HEK293T (cell line): Measurements from ENCODE around the gene SMCO2.

ENCODE experiments used
- CTCF ChIA-PET: fragments of 350-600 bp; formaldehyde crosslinking; extraction: SDS; loops from one replicate; lab custom pipeline; 2021; ENCODE audit warnings: antibody characterized with exemption, inconsistent platforms; lab: Yijun Ruan, JAX
- POLR2A ChIA-PET: fragments of 350-600 bp; formaldehyde crosslinking; extraction: SDS; loops from one replicate; lab custom pipeline; 2020; ENCODE audit warnings: antibody characterized with exemption, inconsistent platforms; lab: Yijun Ruan, JAX
- DNase-seq: peaks from one replicate; pipeline ENCODE4 v3.0.0; 2012; ENCODE audit warnings: mixed read lengths; ENCODE audit errors: extremely low spot score
- ARNT ChIP-seq: fragments of 450-650 bp; IDR thresholded peaks from 2 replicates; pipeline ENCODE4 v1.6.1; 2017; ENCODE audit warnings: mild to moderate bottlenecking
- BHLHE40 ChIP-seq: fragments of 450-650 bp; IDR thresholded peaks from 2 replicates; pipeline ENCODE4 v1.6.1; 2016; ENCODE audit warnings: mild to moderate bottlenecking, moderate library complexity, borderline replicate concordance
- CTBP1 ChIP-seq: fragments of 450-650 bp; IDR thresholded peaks from 2 replicates; pipeline ENCODE4 v1.6.1; 2016; ENCODE audit warnings: borderline replicate concordance
- ELF4 ChIP-seq: fragments of 450-650 bp; IDR thresholded peaks from 2 replicates; pipeline ENCODE4 v1.6.1; 2017; ENCODE audit warnings: antibody characterized with exemption
- FOXA1 ChIP-seq: fragments of 450-650 bp; IDR thresholded peaks from 2 replicates; pipeline ENCODE4 v1.6.1; 2016; ENCODE audit warnings: mild to moderate bottlenecking
- FOXK2 ChIP-seq: fragments of 450-650 bp; IDR thresholded peaks from 2 replicates; pipeline ENCODE4 v1.6.1; 2016; ENCODE audit warnings: mild to moderate bottlenecking
- FOXM1 ChIP-seq: fragments of 450-650 bp; IDR thresholded peaks from 2 replicates; pipeline ENCODE4 v1.6.1; 2017; ENCODE audit warnings: mild to moderate bottlenecking, borderline replicate concordance
- HDGF ChIP-seq: fragments of 450-650 bp; IDR thresholded peaks from 2 replicates; pipeline ENCODE4 v1.6.1; 2017; ENCODE audit warnings: antibody characterized with exemption, borderline replicate concordance
- L3MBTL2 ChIP-seq: fragments of 450-650 bp; conservative IDR thresholded peaks from 2 replicates; pipeline ENCODE4 v1.6.1; 2016; ENCODE audit warnings: mild to moderate bottlenecking
- LEF1 ChIP-seq: fragments of 450-650 bp; IDR thresholded peaks from 2 replicates; pipeline ENCODE4 v1.6.1; 2017; ENCODE audit warnings: mild to moderate bottlenecking, borderline replicate concordance
- NFRKB ChIP-seq: fragments of 450-650 bp; IDR thresholded peaks from 2 replicates; pipeline ENCODE4 v1.6.1; 2016; ENCODE audit warnings: mild to moderate bottlenecking, moderate library complexity
- PKNOX1 ChIP-seq: fragments of 450-650 bp; IDR thresholded peaks from 2 replicates; pipeline ENCODE4 v1.6.1; 2016
- SP1 ChIP-seq: fragments of 450-650 bp; IDR thresholded peaks from 2 replicates; pipeline ENCODE4 v1.6.1; 2017
- SUZ12 ChIP-seq: fragments of 450-650 bp; IDR thresholded peaks from 2 replicates; pipeline ENCODE4 v1.6.1; 2016; ENCODE audit warnings: mild to moderate bottlenecking
- TARDBP ChIP-seq: fragments of 450-650 bp; IDR thresholded peaks from 2 replicates; pipeline ENCODE4 v1.6.1; 2016
- ZNF384 ChIP-seq: fragments of 450-650 bp; IDR thresholded peaks from 2 replicates; pipeline ENCODE4 v1.6.1; 2016

Gene SMCO2

GRCh38 chr12:27488479-27488878 is 41.9 kb downstream of the SMCO2 start:
- TF ChIP-seq FOXK2 (no peak), ARNT (no peak), SP1 (no peak), LEF1 (no peak), PKNOX1 (no peak), FOXM1 (no peak), BHLHE40 (no peak), ZNF384 (no peak), L3MBTL2 (no peak), NFRKB (no peak), HDGF (no peak), CTBP1 (no peak), ELF4 (no peak)
- DNase-seq = no peak
- CTCF ChIA-PET = no interaction called here
- POLR2A ChIA-PET = no interaction called here

- ChIA-PET POLR2A (no interaction called here), CTCF (no interaction called here)
- DNase-seq = no peak
- TF ChIP-seq TARDBP (no peak), FOXK2 (no peak), SUZ12 (no peak), NFRKB (no peak)
Measured at GRCh38 chr12:27491226-27491625, 44.7 kb downstream of the SMCO2 start.

GRCh38 chr12:27493260-27493940 is 46.9 kb downstream of the SMCO2 start:
- no peak for DNase-seq
- no peak for TF ChIP-seq FOXA1
- TF ChIP-seq PKNOX1 = no peak
- no peak for TF ChIP-seq ELF4
- TF ChIP-seq HDGF = no peak
- no peak for TF ChIP-seq LEF1
- no peak for TF ChIP-seq FOXM1
- no peak for TF ChIP-seq BHLHE40
- TF ChIP-seq SUZ12 = no peak
- TF ChIP-seq ZNF384 = no peak
- TF ChIP-seq L3MBTL2 = no peak
- no peak for TF ChIP-seq ARNT
- no peak for TF ChIP-seq CTBP1
- no peak for TF ChIP-seq FOXK2
- TF ChIP-seq NFRKB = no peak
- no peak for TF ChIP-seq SP1
- TF ChIP-seq TARDBP = no peak

GRCh38 chr12:27497446-27497845 is 50.9 kb downstream of the SMCO2 start:
- POLR2A ChIA-PET = no interaction called here
- CTCF ChIA-PET = no interaction called here
- DNase-seq = no peak
- TF ChIP-seq FOXM1 (no peak), BHLHE40 (no peak), SP1 (no peak), ZNF384 (no peak), FOXA1 (no peak), CTBP1 (no peak), TARDBP (no peak), HDGF (no peak)

More at GRCh38 chr12:27493260-27493940, 46.9 kb downstream of the SMCO2 start:
- ChIA-PET POLR2A (no interaction called here), CTCF (no interaction called here)

- POLR2A ChIA-PET = no interaction called here
- no peak for DNase-seq
- TF ChIP-seq CTBP1 (no peak), NFRKB (no peak), HDGF (no peak), ARNT (no peak)
- CTCF ChIA-PET = no interaction called here
Measured at GRCh38 chr12:27498149-27498548, 51.6 kb downstream of the SMCO2 start.

- TF ChIP-seq TARDBP (no peak), NFRKB (no peak), SP1 (no peak), PKNOX1 (peak; percentile 43; the same call in 1 of the 2 replicates), SUZ12 (no peak)
- CTCF ChIA-PET = no interaction called here
- POLR2A ChIA-PET = no interaction called here
- DNase-seq = no peak
Measured at GRCh38 chr12:27498761-27499160, 52.2 kb downstream of the SMCO2 start.

- no peak for DNase-seq
- ChIA-PET POLR2A (no interaction called here), CTCF (no interaction called here)
- no peak for TF ChIP-seq SP1
- no peak for TF ChIP-seq CTBP1
- TF ChIP-seq NFRKB = no peak
Measured at GRCh38 chr12:27499377-27499776, 52.8 kb downstream of the SMCO2 start.
